DMS 273 (cell line): ENCODE measurements around the gene POLR2M.

Source experiments
- DNase-seq: peaks from one replicate; lab custom pipeline; 2025; ENCODE audit not compliant: unreplicated experiment; lab: John Stamatoyannopoulos, UW

POLR2M gene

DNA sequence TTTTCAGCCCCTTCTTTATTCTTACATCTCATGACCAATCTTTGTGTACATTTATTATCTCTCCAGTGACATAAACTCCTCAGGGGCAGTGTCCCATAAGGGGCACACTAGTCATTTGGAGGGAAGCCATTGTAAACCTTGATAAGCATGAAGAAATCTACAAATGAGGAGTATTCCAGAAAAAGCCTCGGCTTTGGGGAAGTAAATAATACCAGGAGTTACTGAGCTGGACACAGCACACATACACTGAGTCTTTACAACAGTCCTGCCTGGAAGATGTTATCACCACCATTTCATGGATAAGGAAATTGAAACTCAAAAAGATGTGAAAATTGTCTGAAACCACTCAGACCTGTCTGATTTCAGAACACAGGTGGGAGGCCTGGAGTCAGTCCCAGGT lies 15.4 kb upstream of the POLR2M start:
- DNase-seq, result no peak

DNA sequence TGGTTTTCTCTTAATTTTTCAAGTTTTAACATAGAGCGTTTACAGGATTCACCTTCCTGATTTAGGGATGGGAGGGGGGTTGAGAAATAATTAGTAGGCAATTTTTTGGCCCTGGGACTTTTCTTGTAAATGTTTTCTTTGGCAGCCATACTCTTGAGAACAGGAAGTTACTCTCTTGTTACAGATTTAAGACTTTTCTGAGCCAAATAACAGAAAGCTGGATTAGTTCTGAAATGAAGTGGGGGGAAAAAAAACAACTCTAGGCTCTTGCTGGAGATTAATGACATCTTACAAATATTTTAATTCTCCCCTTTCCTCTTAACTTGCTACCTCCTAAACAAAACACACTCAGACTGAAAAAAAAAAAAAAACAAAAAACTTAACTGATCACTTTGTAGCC lies 13.8 kb upstream of the POLR2M start:
- DNase-seq, result no peak

DNA sequence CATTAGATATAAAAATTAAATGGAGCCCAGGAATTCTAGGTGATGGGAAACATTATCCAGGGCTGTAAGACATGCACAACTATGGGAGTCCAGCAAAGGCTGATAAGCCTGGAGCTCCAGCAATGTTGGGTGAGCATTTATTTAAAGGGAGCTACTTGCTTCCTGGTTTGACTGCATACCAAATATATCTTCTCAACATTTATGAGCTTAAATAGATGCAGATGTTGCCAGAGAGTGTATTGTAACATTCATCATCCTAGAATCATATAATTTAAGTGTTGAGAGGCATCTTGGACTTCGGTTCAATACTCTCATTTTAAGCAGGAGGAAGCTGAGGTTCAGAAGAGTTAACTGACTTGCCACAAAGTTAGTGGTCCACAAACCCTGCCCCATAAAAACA lies 12.2 kb upstream of the POLR2M start:
- DNase-seq, result no peak

DNA sequence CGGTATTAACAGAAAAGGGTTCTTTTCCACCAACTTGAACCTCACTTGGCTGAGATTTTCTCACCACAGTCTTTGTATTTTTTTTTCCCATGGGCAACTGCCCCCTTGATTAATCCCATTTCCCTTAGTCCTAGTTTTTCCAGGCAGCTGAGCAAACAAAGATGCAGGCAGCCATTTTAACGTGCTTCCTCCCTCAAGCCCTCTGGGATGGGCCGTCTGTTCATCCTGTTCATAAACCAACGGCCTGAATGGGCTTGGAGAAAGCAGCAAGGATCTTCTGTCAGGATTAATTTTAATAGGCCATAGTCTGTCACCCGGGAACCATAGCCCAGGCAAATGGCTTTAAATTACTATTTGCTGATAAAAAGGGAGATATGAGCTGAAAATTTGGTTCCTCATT lies 10.4 kb upstream of the POLR2M start:
- DNase-seq, result peak; percentile 9

DNA sequence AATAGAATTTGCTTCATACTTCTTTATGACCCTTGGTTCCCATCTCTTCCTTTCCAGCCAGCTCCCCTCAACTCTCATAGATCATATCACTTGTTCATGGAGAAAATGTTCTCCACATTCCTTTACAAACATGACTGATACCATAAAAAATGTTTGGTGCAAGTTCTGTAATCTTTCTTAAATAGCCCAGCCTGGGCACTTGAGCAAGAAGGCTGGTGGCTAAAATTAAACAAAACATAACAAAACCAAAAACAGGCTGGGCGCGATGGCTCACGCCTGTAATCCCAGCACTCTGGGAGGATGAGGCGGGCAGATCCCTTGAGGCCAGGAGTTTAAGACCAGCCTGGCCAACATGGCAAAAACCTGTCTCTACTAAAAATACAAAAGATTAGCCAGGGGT lies 8.9 kb upstream of the POLR2M start:
- no peak for DNase-seq

DNA sequence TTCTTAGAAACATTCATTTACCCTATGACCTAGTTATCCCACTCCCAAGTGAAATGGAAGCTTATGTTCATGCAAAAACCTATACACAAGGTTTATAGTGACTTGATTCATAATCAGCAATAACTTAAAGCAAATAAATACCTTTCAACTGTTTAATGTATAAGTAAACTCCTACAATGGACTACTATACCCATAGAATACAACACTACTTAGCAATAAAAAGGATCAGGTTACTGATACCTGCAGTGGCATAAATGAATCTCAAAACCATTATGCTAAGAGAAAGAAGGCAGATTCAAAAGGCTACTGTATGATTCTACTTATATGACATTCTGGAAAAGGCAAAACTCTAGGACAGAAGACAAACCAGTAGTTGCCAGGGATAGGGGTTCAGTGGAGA lies 8.3 kb upstream of the POLR2M start:
- no peak for DNase-seq

DNA sequence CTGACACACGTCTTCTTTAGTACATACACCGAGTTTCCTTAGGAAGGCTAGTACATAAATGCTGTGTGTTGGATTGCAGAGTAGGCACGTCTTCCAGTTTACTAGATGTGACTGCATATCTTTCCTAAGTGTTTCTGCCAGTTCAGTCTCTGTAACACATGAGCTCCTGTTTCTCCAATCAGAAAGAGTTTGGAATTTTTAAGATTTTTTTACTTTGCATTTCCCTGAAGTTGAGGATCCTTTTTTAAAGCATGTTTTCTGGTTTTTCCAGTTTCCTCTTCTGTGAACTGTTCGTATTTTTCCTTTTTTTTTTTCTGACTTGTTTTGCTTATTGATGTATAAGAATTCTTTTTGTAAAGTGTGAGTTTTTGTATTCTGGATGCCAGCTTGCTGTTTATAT lies 7.5 kb upstream of the POLR2M start:
- DNase-seq, result no peak

DNA sequence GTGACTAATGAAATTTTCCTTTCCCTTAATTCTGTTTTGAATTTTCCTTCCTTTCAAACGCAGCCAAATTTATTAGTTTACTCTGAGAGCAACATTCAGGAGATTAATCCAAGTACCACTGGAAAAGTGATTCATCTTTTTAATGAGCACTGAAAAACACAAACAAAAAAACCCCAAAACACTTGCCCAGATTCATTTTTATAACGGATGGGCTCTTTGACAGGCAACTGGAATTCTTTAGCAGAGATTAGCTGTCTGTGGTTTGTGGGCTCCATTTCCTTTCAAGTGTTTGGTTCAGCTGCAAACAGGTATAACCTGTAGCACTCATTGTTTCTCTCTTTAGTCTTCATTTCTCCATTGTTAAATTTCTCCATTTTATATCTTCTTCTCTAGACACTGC lies 3.1 kb upstream of the POLR2M start:
- no peak for DNase-seq

DNA sequence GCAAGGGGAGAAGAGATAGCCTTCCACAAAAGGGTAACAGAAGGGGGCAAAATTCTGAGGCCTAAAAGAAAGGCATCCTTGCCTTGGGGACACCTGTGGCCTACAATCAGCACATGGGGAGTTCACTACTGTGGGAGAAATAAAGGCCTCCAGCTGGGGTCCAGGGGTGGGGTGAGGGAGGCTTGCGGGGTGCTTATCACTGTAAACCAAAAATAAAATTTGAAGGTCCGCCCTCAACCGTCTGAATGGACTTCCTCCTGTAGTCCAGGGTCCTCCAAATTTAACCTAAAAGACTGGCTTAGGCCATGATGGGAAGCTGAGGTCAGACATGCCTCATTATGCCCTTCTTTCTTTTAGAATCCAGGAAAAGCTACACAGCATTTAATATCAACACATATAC lies 2.1 kb upstream of the POLR2M start:
- no peak for DNase-seq

DNA sequence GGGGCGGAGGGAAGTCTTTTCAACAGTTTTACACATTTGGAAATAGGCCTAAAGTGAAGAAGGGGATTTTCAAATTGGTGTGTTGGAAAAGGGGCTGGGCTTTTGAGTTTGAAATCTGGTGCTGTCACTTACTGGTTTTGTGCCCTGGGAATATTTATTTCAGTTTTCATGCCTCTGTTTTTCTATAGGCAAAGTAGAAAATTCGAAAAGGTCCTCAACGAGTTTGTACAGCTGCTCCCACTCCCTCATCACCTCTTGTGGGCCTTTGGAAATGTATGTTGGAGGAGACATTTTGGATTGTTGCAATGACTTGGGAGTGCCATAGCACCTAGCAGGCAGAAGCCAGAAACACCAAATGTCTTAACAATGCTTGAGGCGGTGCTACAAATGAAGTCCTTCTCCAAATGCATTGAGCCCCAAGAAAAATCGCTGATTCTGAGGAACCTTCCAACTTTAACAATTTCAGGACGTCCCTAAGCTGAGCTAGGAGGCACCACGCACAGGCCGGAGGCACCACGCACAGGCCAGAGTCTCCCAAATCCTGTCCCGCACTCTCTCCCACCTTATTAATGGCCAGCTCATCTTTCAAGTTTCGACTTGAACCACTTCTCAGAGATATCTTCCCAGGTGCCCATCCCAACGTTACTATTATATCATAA lies 639 bp upstream of the POLR2M start:
- DNase-seq, result no peak

DNA sequence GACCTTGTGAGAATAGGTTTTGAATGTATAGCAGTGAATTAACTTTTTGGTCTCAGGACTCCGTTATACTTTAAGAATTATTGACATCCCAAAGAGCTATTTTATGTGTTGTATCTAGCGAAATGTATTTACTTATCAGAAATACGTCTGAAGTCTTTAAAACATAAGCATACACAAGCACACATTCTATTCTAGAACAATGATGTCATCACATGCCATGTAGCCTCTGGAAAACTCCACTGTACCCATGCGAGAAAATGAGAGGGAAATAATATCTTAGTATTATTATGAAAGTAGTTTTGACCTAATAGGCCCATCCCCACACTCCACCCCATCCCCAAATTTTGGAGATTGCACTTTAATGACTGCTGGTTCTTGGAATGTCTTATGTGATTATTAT lies 1.5 kb downstream of the POLR2M start:
- no peak for DNase-seq

DNA sequence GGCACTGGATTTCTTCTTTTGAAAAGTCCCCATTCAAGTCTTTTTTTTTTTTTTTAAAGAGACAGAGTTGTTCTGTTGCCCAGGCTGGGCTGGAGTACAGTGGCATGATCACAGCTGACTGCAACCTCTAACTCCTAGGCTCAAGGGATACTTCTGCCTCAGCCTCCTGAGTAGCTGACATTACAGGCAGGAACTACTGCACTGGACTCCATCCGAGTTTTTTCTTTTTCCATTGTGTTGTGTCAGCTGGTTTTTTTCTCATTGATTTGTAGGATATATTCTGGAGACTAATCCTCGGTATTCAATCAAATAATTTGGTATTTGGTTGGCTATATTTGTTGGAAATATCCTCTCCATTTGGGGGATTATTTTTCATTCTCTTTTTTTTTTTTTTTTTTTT lies 11.8 kb downstream of the POLR2M start:
- DNase-seq, result no peak

DNA sequence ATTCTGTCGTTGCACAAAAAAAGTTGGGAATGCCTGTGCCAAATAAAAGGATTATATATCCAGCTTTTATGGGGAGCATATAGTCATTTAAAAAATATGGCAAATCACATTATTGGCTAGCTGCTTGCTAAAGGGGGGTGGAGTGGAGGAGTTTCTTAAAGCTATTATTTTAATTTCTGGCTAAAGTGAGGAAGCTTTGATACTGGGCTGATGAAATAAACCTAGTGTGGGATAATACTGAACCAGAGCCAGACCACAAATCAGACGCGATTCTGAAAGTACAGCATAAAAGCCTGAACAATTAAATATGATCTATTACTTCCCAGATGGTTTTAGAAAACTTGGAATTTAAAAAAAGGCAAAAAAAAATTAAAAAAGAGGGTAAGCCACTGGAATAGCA lies 14.4 kb downstream of the POLR2M start:
- DNase-seq, result no peak

DNA sequence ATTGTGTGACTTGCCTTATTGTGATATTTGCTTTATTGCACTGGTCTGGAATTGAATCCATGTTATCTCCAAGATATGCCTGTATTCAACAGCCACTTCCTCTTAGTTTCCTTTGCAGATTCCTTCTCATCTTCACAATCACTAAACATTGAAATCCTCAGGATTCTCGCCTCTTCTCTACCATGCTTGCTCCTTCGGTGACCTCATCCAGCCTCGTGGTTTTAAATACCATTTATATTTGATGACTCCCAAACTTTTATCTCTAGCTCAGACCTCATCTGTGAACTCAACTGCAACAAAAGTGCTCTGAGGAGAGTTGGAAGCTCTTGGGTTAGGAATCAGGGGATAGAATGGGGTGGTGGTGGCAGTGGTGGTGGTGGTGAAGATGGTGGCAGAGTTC lies 19.9 kb downstream of the POLR2M start:
- no peak for DNase-seq

DNA sequence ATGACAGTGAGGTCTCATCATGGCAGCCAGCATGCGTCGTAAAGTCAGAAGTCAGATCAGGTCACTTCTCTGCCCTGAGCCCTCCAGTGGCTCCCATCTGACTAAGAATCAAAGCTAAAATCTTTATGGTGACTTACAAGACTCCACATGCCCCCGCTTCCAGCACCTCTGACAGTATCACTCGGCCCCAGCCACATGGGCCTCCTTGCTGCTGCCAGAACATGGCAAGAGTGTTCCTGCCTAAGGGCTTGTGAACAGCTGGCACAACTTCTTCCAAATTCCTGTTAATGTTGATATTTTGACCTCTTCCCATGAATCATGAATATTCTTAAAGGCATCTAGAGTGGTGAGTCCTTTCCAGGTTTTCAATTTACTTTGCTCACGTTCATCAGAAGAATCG lies 20.5 kb downstream of the POLR2M start:
- no peak for DNase-seq

DNA sequence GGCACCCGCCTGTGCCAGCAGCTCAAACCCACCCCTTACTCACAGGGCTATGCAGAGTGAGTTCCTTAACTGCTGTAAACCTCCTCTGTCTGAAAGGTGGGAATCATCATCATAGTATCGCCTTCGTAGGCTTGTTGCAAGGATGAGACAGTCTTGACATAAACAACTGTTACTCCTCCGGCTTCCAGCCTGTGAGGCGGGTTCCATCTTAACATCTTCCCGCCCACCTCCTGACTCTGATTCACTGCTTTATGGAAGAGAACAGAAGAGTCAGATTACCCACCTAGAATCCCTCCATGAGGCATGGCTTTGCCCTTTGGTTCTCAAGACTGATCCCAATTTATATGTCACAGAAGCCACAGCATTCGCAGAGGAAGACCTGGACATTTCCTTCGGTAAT lies 21.9 kb downstream of the POLR2M start:
- DNase-seq, result no peak

DNA sequence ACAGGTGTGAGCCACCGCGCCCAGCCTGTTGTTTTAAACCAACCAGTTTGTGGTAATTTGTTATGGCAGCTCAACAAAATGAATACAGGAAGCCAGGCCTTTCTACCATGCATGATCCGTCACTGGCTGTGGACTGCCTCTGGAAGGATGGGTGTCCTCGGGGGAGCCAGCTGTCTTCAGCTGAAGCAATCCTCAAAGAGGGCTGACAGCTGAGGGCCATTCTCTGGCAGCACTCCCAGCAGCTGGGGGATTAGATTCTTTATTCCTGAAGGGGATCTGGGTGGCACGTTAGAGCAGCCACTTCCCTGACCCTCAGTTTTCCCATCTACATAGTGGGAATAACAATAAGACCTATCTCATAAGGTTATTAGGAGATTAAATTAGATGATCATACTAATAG lies 24.4 kb downstream of the POLR2M start:
- peak; percentile 5 for DNase-seq

DNA sequence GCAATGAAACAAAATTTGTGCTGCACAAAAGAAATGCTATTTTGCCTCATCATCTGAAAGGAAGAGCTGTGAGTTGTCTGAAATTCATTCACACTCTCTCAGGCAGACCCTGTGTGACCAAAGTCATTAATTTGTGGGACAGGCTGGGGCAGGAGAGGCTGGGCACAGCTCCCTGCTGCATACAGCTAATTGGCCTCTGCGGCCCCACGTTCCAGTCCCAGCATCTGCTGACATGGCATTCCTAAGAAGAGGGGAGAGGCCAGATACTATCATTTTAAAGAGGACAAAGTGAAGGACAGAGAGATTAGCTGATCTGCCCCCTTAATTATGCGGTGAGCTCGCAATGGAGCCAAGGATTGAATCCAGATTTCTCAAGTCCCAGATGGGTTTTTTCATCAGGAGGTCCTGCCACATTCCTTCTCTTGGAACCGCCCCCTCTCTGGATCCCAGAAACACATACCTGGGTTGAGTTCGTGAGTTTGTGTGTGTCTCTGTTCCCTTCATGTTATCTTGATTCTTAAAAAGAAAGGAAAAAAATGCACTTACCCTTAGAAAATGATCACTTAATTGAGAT lies 25.1 kb downstream of the POLR2M start:
- no peak for DNase-seq

DNA sequence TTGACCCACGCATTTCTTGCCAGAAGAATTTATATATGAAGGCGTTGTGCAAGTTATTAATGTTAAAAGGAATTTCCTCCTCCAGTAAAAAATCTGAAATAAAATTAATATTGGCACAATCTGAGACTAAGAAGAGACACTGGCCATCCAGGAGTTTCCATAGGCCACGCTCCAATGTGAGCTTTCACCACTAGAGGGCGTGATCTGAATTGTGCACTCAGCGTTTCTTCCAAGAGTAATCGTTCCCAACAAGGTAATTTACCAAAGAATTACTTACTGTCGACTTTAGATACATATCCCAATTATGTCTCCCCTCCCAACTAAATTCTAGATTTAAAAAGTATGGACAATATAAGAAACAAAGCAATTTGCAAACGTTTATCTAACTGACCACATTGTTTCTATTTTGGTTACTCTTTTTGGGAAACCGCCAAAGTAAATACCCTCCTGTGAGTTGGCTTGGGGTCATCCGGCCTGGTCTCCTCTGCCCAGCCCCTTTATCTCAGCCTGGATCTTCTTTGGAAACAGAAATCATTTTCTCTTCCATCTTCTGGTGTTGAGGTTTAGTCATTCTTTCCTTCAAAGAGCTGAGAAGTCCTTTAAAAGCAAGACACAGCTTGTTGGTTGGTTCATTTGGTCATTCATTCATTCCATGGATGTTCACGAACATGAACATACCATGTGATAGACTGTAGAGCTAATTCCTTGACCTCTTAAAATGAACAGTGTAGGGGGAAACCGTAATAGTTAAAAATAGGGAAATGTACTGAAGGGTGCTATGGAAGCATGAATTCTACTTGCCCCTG lies 26.2 kb downstream of the POLR2M start:
- peak; percentile 76 for DNase-seq

DNA sequence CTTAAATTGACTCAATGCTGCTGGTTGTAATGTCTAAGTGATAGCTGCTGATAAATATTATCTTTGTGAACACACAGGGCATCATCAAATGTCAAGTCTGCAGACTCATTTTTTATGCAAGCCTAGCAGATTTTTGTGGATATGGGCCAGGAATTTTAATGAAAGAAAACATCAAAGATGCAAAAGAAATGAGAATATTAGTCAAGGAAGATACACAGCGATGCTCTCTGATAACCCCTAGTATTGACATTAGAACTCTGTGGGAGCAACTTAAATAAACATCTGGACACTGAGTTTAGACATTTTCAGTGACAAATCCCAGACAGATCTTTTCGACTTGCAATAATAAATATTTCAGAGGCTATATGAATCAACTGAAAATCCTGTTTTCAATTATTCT lies 28.3 kb downstream of the POLR2M start:
- DNase-seq, result no peak

DNA sequence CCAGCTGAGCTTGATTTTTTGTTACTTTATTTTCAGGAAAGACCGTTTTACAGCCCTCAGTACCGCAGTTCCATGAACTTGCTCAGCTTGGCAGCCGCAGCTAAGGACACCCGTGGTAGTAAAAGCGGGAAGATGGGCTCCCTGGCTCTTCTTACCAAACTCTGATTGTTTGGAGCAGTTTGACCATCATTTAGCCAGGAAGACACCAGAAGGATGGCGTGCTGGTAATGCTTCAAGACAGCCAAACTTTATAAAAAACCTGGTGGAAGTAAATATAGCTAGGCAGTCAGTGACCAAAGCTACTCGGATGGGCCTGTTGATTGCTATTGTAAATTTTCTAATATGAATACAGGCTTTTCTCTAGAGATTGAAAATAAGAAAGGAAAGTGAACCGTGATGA lies 28.9 kb downstream of the POLR2M start:
- DNase-seq, result no peak

DNA sequence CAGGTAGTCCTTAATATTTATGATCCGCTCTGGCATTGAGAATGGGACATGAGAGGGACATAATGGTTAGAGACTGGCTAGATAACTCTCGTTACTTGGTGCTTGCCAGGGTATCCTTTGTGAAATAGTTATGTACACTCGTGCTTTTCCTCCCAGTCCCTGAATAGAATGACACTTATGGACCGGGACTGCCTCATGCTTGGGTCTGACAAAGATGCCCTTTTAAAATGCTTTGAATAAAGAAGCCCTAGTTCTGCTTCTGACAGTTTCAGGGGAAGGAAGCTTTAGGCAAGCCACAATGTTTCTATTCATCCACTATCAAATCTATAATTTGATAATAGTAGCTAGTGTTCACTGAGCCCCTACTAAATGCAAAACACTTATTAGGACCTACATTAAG lies 29.4 kb downstream of the POLR2M start:
- no peak for DNase-seq

DNA sequence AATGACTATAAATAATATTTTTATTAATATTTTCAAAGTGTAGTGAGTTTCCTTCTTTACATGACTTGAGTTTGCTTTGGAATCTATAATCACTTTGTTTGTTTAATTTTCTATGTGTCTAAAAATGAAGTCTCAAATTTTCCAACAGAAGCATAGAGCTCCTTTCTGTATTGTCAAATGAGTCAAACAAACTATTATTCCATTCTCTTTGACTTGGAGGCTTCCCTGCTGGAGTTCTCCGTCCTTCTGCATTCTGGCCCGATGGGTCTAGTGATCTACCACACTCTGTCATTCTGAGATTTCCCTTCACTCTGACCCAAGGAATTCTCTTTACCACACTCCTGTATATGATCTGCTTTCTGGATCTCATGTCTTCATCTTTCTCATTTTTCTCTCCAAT lies 30.1 kb downstream of the POLR2M start:
- no peak for DNase-seq
